Activated CD4-positive, alpha-beta T cell treated with anti-CD3 and anti-CD28 coated beads, Interleukin-2, amount 50 U/mL, for 48 hours (primary cell): ENCODE measurements around the gene DPEP2NB.
"Not testable (repeated sequence)": the region's sequence is repeated elsewhere in the genome, so short reads cannot be mapped to it uniquely, and the experiment has no call there.

Source experiments
- DNase-seq, 2 experiments: peaks; one replicate each; pipeline ENCODE4 v3.0.0-alpha.2; 2020

Gene DPEP2NB

DNA sequence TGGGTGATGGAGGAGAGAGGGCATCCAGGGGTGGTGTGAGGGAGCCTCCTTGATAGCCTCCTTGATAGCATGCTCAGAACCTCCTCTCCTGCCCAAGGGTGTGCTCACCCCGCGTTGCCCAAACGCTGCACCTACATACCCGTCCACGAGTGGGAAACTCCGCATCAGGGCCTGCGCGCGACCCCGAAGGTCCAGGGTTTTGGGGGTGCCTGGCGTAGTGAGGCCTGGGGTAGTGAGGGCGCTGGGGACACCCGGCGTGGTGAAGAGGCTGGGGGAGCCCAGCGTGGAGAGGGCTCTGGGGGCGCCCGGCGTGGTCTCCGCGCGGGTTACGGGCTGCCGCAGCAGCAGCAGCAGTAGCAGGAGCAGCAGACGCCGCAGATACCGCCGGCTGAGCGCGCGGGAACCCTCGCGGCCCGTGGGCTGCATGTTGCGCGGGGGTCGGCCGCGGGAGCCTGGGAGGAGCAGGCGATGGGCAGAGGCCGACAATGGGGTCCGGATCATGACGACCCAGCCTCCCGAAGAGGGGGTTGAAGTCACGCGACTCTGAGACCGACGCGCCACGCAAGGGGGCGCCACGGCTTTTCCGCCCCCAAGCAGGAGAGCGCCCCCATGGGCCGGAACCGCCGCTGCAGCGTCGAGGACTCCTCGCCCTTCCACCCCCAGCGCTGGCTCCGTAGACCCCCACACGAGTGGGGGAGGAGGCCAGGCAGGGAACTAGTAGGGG lies 35.6 kb downstream of the DPEP2NB start, which contains the start of gene DPEP3:
TSS of gene DPEP3 (minus strand) at position 545 of the 724 bp plus-strand sequence. CDS start at position 426, 119 bp downstream.
- no peak for DNase-seq

DNA sequence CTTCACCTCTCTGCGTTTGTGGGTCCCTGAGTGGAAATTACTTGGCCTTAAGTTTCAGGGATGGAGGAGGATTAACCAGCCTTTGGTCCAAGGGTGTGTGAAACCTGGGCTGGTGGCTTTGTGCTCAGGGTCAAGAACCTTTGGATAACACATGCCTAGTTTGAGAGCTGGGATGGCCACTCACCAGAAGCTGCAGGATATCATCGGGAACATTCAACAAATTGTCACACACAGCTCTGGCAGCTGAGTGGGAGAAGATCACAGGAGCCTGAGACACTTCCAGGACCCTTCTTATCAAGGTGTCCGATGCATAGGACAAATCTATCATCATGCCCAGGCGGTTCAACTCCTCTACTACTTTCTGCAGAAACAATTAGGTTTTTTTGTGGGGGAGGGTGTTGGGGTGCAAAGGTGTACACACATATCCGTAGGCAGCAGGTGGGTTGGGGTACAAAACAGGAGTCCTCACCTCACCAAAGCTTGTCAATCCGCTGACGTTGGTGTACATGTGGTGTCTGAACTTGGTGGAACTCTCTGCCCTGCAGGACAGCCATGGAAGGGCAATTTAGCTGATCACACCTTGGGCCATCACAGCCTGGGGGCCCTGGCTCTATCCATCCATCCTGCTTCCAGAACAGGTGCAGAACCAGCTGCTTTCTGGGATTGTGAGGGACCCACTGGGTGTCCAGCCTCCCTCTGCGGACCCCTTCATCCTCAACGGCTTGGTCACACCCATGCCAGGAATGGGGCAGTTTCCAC lies 38.1 kb downstream of the DPEP2NB start:
- DNase-seq, result no peak

DNA sequence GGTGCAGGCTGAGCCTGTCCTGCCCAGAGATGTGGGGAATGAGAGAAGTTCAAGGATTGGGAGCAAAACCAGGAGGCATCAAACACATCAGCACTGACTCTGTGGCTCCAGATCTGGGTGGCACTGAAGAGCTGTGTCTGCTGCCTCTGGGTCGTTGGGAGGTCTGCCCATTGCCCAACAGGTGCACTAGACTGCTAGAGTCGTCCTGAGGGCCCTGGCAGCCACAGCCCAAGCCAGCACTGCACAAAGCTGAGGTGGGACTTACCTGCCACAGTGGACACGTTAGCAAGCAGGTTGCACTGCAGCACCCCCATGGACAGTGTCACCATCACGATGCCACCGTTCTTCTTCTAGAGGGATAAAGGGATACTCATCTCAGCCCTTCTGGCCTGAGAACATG lies 38.7 kb downstream of the DPEP2NB start:
- DNase-seq, result no peak

DNA sequence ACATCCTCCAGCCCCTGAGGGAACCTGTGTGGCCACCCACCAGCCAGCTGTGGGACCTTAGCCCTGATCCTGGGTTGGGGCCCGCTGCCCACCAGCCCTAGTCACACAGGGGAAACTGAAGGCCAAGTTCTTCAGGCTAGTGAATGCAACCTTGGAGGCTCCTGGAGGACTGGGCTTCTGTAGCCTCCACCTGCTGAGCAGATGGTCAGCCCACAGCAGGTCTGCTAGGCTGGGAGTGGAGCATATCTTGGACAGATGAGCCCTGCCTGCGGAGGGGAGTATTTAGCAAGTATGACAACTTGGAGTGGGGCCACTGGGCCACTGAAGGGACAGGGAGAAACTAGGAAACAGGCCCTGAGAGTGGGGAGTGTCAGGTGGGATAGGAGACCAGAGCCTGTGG lies 39.5 kb downstream of the DPEP2NB start:
- DNase-seq, result no peak

DNA sequence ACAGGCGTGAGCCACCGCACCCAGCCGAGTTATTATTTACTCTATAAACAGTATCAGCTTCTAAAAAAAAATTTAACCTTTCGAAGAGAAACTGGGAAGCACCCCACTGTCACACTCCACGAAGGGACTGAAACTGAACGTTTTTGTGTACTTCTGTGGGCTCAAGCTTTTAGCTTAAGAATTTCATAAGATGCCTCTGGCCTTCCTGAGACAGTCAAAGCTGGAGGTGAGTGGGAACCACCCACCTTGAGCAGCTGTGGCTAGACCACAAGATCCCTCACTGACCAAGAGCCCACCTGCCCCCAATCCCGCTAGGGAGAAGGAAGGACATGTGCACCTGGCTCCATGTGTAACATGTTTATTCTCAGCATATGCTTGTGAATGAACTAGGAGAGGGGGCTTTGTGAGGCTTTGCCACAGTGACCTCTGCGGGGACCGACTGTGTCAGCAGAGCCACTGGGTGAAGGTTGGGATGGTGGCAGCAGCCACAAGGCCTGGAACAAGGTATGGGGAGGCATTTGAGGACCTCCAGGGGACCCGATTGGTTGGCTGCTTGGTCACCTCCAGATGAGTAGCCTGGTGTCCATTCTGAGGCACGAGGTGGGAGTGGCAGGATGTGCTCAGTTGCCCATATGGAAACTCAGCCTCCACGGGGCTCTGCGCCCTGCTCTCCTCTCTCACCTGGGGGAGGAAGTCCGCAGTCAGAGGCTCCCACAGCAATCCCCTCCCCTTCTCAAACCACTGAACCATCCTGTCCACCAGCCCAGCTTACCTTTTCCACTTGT lies 40.2 kb downstream of the DPEP2NB start:
- DNase-seq, result no peak

DNA sequence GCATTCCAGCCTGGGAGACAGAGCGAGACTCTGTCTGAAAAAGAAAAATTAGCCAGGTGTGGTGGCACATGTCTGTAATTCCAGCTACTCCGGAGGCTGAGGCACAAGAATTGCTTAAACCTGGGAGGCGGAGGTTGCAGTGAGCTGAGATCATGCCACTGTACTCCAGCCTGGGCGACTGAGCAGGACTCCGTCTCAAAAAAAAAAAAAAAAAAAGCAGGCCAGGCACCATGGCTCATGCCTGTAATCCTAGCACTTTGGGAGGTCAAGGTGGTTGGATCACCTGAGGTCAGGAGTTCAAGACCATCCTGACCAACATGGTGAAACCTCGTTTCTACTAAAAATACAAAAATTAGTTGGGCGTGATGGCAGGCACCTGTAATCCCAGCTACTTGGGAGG lies 43.4 kb downstream of the DPEP2NB start:
- DNase-seq, result not testable (repeated sequence)

DNA sequence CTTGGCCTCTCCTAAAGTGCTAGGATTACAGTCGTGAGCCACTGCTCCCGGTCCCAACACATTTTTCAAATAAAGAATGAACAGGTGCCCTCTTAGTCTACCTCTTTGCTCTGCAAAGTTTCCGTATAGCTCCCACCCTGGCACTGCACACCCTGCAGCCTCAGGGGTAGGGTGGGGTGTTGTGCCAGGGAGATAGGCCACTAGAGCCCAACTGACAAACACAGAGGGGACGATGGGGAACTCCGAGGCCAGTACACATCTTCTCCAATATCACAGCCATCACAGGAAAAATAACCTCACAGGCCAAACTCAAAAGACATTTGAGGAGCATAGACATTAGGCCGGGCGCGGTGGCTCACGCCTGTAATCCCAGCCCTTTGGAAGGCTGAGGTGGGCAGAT lies 44.6 kb downstream of the DPEP2NB start:
- DNase-seq, result no peak

DNA sequence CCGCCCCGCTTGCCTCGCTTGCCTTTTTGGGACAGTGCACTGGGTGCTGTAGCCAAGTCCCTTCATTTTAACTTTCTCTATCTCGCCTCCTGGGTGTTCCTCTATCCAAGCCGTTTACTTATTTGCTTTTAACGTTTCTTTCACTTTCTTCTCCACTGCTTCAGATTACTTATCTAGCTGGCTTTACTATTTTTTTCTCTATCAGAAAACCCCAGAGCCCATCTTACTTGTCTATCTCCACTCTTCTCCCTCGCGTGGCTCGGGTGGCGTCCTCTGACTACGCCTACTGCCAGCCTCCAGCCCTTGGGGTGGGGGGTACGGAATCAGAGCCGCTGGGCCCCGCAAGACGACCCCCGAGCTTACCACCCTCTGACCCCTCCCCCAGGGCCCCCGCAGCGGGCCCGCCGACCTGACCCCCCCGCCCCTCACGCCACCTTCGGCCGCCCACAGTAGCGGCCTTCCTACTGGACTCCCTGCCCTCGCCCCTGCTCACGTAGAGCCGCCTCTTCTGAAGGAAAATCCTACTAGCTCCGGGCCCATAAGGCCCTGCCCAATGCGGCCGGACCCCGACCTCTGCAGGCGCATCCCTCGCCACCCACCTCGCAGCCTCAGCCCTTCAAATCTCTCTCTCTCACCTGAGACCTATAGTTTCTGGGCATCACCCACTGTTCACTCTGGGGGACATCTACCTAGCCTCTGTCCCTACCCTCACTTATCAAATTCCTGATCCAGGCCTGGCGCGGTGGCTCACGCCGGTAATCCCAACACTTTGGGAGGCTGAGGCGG lies 46.3 kb downstream of the DPEP2NB start:
- DNase-seq, result no peak

DNA sequence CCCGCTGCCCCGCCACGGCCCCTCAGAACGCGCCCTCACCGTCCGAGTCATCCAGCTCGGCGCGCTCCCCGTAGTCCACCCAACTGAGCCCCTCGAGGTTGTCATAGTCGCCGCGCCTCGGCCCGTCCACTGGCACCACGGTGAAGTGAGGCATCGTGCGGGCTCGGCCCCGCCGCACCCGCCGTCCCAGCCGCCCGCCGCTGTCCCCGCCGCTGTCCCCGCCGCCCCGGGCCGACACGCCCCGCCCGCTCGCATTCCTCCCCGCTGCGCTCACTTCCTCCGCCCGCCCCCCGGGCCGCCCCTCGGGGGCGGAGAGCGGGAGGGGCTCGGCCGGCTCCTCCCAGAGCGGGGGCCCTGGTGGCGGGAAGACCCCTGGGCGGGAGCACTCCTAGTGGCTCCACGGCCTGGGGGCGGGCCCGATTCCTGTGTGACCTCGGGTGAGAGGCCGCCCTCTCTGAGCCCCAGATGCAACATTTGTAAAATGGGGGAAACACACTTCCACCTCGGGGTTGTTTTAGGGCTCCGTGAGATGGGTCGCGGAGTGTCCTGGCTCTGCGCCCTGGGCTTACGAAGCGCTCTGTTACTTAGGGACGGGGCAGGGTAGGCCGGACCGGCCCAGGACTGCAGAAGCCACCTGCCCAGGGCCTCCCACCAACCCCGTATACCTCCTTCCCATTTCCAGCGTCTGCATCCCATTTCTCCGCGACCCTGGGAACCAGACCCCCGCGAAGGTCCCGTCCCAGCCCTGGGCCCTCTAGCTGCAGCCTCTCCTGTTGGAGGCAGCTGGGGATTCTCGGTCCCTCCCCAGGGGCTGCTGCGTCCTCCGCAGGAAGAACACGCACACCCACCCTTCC lies 47.1 kb downstream of the DPEP2NB start, which contains the start of gene SLC12A4:
TSS of gene SLC12A4 (minus strand) at position 238 of the 854 bp plus-strand sequence. CDS start at position 154, 84 bp downstream.
- peak; percentile 90 to 92 for DNase-seq

DNA sequence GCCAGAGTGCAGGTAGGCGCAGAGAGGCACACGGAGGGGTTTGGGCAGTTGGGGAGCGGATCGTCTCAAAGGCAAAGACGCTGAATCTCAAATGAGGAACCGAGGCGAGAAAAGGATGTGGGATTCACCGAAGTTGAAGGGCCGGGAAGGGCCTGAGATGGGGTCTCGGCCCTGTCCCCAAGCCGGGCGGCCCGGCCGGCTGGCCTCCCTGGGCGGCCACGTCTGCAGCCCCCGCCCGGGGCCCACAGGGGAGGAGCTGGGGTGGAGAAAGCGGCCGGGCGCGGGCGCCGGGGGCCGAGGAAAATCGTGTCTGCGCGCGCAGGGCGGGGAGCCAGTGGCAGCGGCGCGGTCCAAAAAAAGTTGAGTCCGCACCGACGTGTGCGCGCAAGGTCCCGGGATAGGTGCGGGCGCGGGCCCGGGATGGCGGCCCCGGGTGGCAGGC lies 47.7 kb downstream of the DPEP2NB start:
- DNase-seq, result peak; percentile 36 to 52

DNA sequence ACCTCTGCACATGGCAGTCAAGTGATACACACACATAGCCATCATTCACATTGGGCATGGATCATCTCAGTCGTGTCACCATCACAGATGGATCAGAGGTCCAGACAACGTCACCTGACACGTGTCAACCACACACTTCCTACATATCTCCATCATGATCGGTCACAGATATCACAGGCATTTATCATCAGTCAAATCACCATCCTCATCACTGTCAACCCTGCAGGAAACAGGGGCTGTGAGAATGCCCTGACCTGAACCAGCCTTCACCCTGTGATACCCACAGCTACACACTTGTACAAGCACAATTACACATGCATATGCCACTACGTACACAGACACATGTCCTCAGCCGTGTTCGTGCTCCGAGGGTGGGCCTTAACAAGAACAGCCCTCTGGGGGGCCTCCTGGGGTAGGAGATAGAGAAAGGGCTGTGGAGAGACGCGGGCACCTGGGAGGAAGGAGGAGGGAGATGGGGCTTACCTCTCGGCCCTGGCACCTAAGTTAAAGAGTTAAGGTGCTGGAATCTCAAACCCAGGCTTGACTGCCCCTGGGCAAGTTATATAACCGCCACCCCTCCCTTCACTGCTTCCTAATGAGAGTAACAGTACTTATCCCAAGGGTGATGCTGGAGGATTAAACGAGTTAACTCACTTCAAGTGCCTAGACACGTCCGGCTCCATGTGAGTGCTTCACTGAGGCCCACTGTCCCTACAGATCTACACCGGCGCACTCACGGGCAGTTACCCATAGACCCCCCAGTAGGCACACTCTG lies 48.3 kb downstream of the DPEP2NB start:
- DNase-seq, result peak; percentile 17 to 32

DNA sequence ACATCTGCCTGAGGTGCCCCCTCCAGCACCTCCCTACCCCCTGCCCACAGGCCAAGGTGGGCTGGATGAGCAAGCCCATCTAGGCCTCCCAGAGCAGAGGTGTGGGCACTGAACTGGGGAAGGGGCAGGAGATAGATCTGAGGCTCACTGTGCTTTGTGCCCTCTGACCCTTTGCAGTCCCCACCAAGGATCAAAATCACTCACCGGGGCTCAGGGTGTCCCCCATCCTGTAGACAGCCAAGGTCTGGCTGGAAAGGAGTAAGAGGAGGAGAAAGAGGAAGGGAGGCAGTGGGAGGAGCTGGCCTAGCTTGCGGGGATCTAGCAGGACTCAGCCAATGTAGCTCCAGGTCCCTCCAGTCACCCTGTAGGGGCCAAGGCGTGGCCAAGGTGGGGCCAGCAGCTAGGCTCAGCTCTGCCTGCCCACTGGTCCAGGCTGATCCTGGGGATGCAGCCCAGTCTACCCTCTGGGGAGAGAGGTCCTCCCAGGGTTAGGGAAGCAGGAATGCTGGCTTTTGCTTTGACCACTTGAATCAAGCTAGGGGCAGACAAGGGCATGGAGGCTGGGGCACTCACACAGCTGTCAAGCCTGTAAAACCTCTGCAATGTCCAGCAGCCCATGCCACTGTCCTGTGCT lies 49.0 kb downstream of the DPEP2NB start:
- no peak for DNase-seq

DNA sequence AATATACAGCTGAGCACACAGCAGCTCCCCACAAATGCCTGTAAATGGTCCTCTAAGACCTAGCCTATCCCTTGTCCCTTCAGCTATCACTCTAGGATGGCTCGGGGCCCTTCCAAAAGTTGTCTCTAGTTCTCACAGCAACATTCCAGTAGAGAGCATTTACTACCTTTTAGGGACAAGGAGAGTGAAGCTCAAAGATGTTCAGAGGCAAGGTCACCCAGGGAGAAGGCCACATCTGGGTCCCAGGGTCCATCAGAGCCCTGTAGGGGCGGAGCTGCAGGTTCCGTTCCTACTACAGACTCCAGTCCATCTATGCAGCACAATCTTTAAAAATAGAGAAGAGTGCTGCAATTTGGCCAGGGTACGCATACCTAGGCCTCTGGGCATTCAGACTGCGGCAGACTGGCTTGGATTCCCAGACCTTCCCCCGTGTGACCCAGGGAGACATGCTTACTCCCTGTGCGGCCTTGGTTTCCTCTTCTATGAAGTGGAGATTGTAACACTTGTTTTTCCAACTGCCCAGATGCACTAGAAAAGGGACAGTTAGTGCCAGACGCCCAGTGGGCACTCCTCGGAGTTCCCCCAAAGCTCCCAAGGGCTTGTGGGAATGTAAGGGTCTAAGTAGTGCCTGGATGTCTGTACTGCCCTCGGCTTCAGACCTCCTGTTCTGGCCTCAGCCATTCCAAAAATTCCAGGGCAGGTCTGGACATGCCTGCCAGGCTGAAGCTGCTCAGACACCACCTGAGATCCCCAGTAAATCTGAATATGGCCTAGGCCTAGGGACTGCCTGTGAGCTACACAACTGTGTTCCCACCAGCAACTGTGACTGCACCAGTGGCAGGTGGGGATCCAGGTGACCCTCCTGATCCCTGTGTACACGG lies 49.8 kb downstream of the DPEP2NB start:
- DNase-seq, result no peak

DNA sequence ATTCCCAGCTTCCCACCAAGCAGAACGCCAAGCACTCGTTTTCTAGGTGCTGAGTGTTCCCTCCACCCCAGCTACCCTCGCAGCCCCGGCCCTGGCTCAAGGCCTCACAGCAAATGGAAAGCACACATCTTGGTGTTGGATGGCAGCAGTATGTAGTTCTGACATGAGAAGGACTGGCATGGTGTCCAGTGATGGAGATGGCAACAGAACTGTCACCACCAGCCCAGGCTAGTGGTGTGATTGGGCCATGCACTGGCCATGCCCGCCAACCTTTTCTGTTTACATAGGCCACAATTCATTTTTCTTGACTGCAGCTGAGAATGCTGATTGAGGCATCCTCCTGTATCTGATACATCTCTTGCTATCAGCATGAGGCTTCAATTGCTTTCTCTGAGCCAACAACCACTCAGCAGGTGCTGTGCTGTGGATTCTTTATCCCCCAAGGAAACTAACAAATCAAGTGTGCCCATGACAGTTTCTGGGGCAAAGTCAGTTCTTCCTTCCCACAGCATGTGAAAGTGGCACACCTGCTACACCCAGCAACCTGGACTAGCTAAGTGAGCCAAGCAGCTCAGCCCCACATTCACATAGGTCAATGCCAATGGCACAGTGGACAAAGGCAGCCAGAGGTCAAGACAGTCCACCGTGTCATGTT lies 51.1 kb downstream of the DPEP2NB start:
- no peak for DNase-seq

DNA sequence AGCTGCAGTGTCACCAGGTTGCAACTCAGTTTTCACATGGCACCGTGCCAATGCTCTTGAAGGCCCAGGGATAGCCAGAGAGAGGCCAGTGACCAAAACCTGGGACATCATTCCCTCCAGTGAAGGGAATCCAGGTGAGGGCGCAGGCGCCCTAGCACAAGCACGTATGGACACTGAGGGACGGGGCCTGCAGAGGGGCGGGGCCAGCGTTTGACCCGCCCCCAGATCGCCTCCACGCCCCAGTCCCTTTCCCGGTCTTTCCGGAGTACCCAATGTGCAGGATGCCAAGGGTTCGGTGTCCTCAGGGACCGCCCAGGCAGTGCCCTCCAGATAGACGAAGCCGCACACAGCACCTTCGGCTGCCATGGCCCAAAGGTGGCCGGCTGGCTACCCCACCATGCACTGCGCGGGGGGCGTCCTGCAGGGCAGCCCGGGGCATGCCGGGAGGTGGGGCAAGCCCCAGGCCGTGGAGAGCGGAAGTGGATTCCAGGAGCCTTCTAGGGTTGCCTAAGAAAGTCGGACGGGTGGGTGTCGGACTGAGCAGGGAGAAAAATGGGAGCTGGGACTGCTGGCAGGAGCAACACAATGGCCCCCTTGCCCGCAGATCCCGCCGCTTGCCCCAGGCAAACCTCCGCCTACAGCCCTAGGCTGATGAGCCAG lies 51.9 kb downstream of the DPEP2NB start:
- DNase-seq, result no peak
